Smooth muscle cell (in vitro differentiated cells): ENCODE measurements around the gene MPHOSPH10. TPM values are rescaled to one million over a fixed set of nuclear protein-coding genes. Genes with fewer than 3 reads are reported as not detected.

Experiments used
- DNase-seq: peaks from one replicate; lab custom pipeline; 2025; ENCODE audit not compliant: unreplicated experiment; lab: John Stamatoyannopoulos, UW
- H2AFZ ChIP-seq: fragments of 200-600 bp; sonication (generic); 2 replicates; pipeline ENCODE4 v1.6.0; 2016; ENCODE audit warnings: antibody characterized with exemption, low read depth, mild to moderate bottlenecking
- H3F3A ChIP-seq: fragments of 200-600 bp; sonication (generic); 2 replicates; pipeline ENCODE4 v1.6.0; 2017; ENCODE audit warnings: antibody characterized with exemption, low read depth
- H3K27ac ChIP-seq: fragments of 200-600 bp; sonication (generic); 2 replicates; pipeline ENCODE4 v1.5.1; 2016; ENCODE audit warnings: low read depth, mild to moderate bottlenecking
- H3K27me3 ChIP-seq: fragments of 200-600 bp; sonication (generic); 2 replicates; pipeline ENCODE4 v1.6.1; 2016; ENCODE audit warnings: low read depth, mild to moderate bottlenecking
- H3K36me3 ChIP-seq: fragments of 200-600 bp; sonication (generic); 2 replicates; pipeline ENCODE4 v1.5.1; 2016; ENCODE audit warnings: low read depth
- H3K4me1 ChIP-seq: fragments of 200-600 bp; sonication (generic); 2 replicates; pipeline ENCODE4 v1.5.1; 2016; ENCODE audit warnings: low read depth
- H3K4me2 ChIP-seq: fragments of 200-600 bp; sonication (generic); 2 replicates; pipeline ENCODE4 v1.6.0; 2016; ENCODE audit warnings: mild to moderate bottlenecking
- H3K4me3 ChIP-seq: fragments of 200-600 bp; sonication (generic); 2 replicates; pipeline ENCODE4 v1.5.1; 2016; ENCODE audit warnings: mild to moderate bottlenecking
- H3K79me2 ChIP-seq: fragments of 200-600 bp; sonication (generic); 2 replicates; pipeline ENCODE4 v1.6.0; 2016; ENCODE audit warnings: low read depth, mild to moderate bottlenecking
- H3K9ac ChIP-seq: fragments of 200-600 bp; sonication (generic); 2 replicates; pipeline ENCODE4 v1.6.0; 2016; ENCODE audit warnings: low read depth
- H3K9me3 ChIP-seq: fragments of 200-600 bp; sonication (generic); replicated peaks from 2 replicates; pipeline ENCODE4 v1.5.1; 2016; ENCODE audit warnings: low read depth
- H4K20me1 ChIP-seq: fragments of 200-600 bp; sonication (generic); 2 replicates; pipeline ENCODE4 v1.6.0; 2016; ENCODE audit warnings: low read depth
- WGBS: methylation state at CpG from one replicate; pipeline ENCODE4 v1.1.7; 2016; ENCODE audit warnings: low lambda C conversion rate; 5-methylcytosine and 5-hydroxymethylcytosine counted together
- polyA plus RNA-seq: library from polyadenylated mRNA; unstranded; fragments of >200 nt; fragmentation: Nextera tagmentation; extraction: Ambion mirVana; gene quantifications from 2 replicates; pipeline ENCODE4 v1.2.1, GENCODE V29; 2016
- total RNA-seq: library from RNA; depleted of rRNA; stranded (reverse); fragments of >200 nt; gene quantifications from 2 replicates; pipeline ENCODE4 v1.2.3, GENCODE V29; 2014
- TF ChIP-seq, protein P1 (sequence below): fragments of 200-600 bp; sonication (generic); IDR thresholded peaks from 2 replicates; pipeline ENCODE4 v1.5.1; 2017; ENCODE audit warnings: borderline replicate concordance, mild to moderate bottlenecking, antibody characterized with exemption; ENCODE audit not compliant: insufficient read depth, poor library complexity, severe bottlenecking

MPHOSPH10 gene
- total and polyA plus RNA-seq, 2 experiments from 2014 or later = 27.3 to 49.8 TPM

DNA sequence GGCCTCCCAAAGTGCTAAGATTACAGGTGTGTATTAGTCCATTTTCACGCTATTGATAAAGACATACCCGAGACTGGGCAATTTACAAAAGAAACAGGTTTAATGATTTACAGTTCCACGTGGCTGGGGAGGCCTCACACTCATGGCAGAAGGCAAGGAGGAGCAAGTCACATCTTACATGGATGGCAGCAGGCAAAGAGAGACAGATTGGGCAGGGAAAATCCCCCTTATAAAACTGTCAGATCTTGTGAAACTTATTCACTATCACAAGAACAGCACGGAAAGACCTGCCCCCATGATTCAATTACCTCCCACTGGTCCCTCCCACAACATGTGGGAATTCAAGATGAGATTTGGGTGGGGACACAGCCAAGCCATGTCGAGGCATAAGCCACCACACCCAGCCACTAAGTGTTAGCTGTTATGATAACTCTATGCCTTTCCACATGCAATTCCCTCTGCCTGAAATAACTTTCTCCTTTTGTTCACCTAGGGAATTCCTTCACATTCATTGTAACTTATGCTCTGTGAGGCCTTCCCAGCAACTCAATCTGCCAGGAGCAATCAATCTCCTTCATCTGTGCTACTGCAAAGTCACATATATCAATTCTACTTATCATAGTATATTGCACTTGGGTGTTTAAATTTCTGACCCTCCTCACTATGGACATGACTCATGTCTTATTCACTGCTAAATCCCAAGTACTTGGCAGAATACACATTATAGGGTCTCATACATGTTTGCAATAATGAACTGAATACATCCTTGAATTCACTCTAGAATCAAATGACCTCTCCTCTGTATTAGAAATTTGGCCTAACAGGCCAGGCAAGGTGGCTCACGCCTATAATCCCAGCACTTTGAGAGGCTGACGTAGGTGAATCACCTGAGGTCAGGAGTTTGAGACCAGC lies 7.8 kb upstream of the MPHOSPH10 start:
- Histone ChIP-seq H3K27ac (no peak overlapping the region), H3K9me3 (no peaks in the 10 kb centered on the region), H3F3A (no peaks in the 10 kb centered on the region), H3K79me2 (peaks cover 38% of the 10 kb centered on the region), H3K4me2 (no peak overlapping the region), H3K27me3 (no peaks in the 10 kb centered on the region), H3K4me3 (no peak overlapping the region), H3K9ac (no peak overlapping the region), H4K20me1 (peaks cover 68% of the 10 kb centered on the region), H3K36me3 (peaks cover 7% of the 10 kb centered on the region), H3K4me1 (no peaks in the 10 kb centered on the region), H2AFZ (no peak overlapping the region)
- 96% methylated on average over 7 of the region's 7 CpGs for WGBS
- DNase-seq = no peak
- TF ChIP-seq, protein P1, sequence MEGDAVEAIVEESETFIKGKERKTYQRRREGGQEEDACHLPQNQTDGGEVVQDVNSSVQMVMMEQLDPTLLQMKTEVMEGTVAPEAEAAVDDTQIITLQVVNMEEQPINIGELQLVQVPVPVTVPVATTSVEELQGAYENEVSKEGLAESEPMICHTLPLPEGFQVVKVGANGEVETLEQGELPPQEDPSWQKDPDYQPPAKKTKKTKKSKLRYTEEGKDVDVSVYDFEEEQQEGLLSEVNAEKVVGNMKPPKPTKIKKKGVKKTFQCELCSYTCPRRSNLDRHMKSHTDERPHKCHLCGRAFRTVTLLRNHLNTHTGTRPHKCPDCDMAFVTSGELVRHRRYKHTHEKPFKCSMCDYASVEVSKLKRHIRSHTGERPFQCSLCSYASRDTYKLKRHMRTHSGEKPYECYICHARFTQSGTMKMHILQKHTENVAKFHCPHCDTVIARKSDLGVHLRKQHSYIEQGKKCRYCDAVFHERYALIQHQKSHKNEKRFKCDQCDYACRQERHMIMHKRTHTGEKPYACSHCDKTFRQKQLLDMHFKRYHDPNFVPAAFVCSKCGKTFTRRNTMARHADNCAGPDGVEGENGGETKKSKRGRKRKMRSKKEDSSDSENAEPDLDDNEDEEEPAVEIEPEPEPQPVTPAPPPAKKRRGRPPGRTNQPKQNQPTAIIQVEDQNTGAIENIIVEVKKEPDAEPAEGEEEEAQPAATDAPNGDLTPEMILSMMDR = no peak

DNA sequence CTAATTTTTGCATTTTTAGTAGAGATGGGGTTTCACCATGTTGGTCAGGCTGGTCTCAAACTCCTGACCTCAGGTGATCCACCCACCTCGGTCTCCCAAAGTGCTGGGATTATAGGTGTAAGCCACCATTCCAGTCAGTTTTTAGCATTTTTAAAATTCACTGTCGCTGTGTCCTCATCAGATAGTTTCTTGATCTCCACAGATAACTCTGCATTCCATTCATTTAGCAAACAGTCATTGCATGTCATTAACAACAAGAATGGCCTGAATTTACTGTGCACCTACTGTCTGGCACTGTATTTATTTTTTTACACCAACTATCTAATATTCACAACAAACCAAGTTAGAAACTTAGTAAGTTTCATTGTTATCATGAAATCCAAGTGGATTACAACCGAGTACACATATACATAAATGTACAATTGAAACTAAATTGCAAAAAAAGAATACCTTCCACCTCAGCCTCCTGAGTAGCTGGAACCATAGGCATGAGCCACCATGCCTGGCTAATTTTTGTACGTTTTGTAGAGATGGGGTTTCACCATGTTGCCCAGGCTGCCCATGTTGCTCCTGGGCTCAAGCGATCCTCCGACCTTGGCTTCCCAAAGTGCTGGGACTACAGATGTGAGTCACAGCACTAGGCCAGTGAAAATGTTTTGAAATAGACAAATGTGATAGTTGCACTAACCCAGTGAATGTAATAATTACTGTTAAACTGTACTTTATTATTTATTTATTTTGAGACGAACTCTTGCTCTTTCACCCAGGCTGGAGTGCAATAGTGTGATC lies 4.7 kb upstream of the MPHOSPH10 start:
- no peaks in the 10 kb centered on the region for H3F3A ChIP-seq
- no peak overlapping the region for H3K9ac ChIP-seq
- peaks cover 7% of the 10 kb centered on the region for H3K36me3 ChIP-seq
- no peak overlapping the region for H3K4me2 ChIP-seq
- 92% methylated on average over 7 of the region's 7 CpGs for WGBS
- H3K27me3 ChIP-seq = no peaks in the 10 kb centered on the region
- no peak overlapping the region for H3K4me3 ChIP-seq
- peaks cover 55% of the 10 kb centered on the region for H4K20me1 ChIP-seq
- no peaks in the 10 kb centered on the region for H3K9me3 ChIP-seq
- no peak for DNase-seq
- H3K27ac ChIP-seq = no peak overlapping the region
- H2AFZ ChIP-seq = no peak overlapping the region
- peaks cover 9% of the 10 kb centered on the region for H3K4me1 ChIP-seq
- TF ChIP-seq, protein P1 = no peak
- peaks cover 59% of the 10 kb centered on the region for H3K79me2 ChIP-seq

DNA sequence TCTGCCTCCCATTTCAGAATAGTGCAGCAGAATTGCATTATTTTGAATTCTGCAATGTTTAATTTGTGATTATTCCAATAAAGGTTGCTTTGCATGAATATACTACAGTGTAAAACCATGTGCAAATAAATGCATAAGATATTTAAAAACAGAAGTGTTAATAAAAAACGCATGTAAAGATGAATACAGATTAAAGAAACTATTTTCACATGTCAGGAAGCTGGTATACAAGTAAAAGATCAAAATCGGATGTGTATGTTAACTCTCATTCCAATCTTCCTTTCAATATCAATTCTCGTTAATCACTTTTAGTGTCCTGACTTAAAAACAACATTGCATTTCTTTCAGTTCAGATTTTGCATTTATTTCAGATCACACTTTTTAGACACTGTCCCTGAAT lies 3.5 kb upstream of the MPHOSPH10 start:
- H3K9ac ChIP-seq = no peak overlapping the region
- peaks cover 45% of the 10 kb centered on the region for H4K20me1 ChIP-seq
- H3K79me2 ChIP-seq = peaks cover 64% of the 10 kb centered on the region
- WGBS = 93% methylated on average over 3 of the region's 3 CpGs
- peaks cover 7% of the 10 kb centered on the region for H3K36me3 ChIP-seq
- no peak overlapping the region for H3K27ac ChIP-seq
- H3K9me3 ChIP-seq = no peaks in the 10 kb centered on the region
- no peak overlapping the region for H3K4me3 ChIP-seq
- no peak for DNase-seq
- TF ChIP-seq, protein P1 = no peak
- peaks cover 15% of the 10 kb centered on the region for H3K4me1 ChIP-seq
- no peak overlapping the region for H2AFZ ChIP-seq
- peak overlapping the region; percentile 84 for H3K4me2 ChIP-seq
- H3K27me3 ChIP-seq = no peaks in the 10 kb centered on the region
- H3F3A ChIP-seq = no peaks in the 10 kb centered on the region
